Measurements from ENCODE around the gene CAPNS1. TPM values are rescaled to one million over a fixed set of nuclear protein-coding genes. Genes with fewer than 3 reads are reported as not detected.
"Not testable (repeated sequence)": the region's sequence is repeated elsewhere in the genome, so short reads cannot be mapped to it uniquely, and the experiment has no call there.

CAPNS1 gene
- total RNA-seq, 1 donor from 2014 or later: 534 TPM

DNA sequence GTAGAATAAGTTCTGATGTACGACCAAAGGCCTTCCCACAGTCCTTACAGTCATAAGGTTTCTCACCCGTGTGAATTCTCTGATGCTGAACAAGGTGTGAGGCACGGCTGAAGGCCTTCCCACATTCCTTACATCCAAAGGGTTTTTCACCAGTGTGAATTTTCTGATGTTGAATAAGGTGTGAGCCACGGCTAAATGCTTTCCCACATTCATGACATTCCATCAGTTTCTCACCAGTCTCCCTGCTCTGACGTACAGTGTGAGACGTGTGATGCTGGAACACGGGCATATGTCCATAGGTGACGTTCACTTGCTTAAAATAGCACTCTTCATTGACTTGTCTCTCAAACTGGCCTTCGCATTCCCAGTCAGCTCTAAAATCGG, 43.4 kb downstream of the CAPNS1 start:
- DNase-seq (ENCODE audit: low spot score) (no peak), ATAC-seq (no peak)
- intact Hi-C loops (cut with DNase I): no loop called here

DNA sequence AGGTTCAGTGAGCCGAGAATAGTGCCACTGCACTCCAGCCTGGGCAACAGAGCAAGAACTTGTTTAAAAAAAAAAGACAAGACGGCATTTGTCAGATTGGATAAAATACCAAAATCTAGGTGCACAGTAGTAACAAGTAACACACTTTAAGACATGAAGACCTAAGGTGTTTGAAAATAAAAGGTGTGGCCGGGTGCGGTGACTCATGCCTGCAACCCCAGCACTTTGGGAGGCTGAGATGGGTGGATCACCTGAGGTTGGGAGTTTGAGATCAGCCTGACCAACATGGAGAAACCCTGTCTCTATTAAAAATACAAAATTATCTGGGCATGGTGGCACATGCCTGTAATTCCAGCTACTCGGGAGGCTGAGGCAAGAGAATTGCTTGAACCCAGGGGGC, 46.9 kb downstream of the CAPNS1 start:
- ATAC-seq; intact Hi-C loops (cut with DNase I); DNase-seq (ENCODE audit: low spot score): not testable (repeated sequence)

DNA sequence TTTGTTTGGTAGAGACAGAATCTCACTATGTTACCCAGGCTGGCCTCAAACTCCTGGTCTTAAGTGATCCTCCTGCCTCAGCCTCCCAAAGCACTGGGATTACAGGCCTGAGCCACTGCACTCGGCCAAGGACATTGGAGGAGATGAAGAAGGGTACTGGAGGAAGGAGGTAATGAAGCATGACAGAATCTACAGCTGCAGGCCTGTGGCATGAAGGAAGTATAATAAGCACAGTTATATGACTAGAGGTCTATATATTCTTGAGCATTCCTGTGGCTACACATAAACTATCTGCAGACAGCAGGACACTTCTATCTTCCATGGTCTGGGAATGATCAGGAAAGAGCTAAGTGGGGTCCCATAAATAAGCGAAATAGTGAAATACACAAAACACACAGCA, 56.4 kb downstream of the CAPNS1 start:
- DNase-seq (ENCODE audit: low spot score) (no peak), ATAC-seq (no peak)
- intact Hi-C loops (cut with DNase I): no loop called here

DNA sequence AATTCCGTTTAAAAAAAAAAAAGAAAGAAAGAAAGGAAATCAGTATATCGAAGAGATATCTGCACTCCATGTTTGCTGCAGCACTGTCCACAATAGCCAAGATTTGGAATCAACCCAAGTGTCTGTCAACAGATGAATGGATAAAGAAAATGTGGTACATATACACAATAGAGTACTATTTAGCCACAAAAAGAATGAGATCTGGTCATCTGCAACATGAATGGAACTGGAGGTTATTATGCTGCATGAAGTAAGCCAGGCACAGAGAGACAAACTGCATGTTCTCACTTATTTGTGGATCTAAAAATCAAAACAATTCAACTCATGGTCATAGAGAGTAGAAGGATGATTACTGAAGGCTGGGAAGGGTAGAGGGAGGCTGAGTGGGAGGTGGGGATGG, 58.3 kb downstream of the CAPNS1 start:
- no peak for ATAC-seq
- intact Hi-C loops (cut with DNase I): no loop called here
- no peak for DNase-seq (ENCODE audit: low spot score)

Other genes starting within 250 kb of the CAPNS1 start
- 39.3 TPM for gene NFKBID, start 239.5 kb upstream of the CAPNS1 start, total RNA-seq
- gene HCST, start 237.5 kb upstream of the CAPNS1 start, total RNA-seq: 14.3 TPM
- gene TYROBP, start 231.8 kb upstream of the CAPNS1 start, total RNA-seq: 104 TPM
- gene LRFN3, start 203.7 kb upstream of the CAPNS1 start, total RNA-seq: 13.1 TPM
- gene SDHAF1, start 144.9 kb upstream of the CAPNS1 start, total RNA-seq: 17.0 TPM
- gene SYNE4, start 131.3 kb upstream of the CAPNS1 start, total RNA-seq: 0.67 TPM
- gene ALKBH6, start 125.9 kb upstream of the CAPNS1 start, total RNA-seq: 22.8 TPM
- 72.8 TPM for gene CLIP3, start 107.2 kb upstream of the CAPNS1 start, total RNA-seq
- 10.5 TPM for gene THAP8, start 85.8 kb upstream of the CAPNS1 start, total RNA-seq
- 1.2 TPM for gene WDR62, start 85.2 kb upstream of the CAPNS1 start, total RNA-seq
- not detected for gene OVOL3, start 28.9 kb upstream of the CAPNS1 start, total RNA-seq
- gene POLR2I, start 25.2 kb upstream of the CAPNS1 start, total RNA-seq: 60.5 TPM
- gene TBCB, start 24.6 kb upstream of the CAPNS1 start, total RNA-seq: 173 TPM
- gene COX7A1, start 12.4 kb downstream of the CAPNS1 start, total RNA-seq: 71.6 TPM
- 8.5 TPM for gene ZNF565, start 74.6 kb downstream of the CAPNS1 start, total RNA-seq
- 52.7 TPM for gene ZNF146, start 75.0 kb downstream of the CAPNS1 start, total RNA-seq
- gene ZFP14, start 239.1 kb downstream of the CAPNS1 start, total RNA-seq: 11.5 TPM